HUES64 (cell line): Measurements from ENCODE around the gene RNF213.
"Not testable (repeated sequence)": the region's sequence is repeated elsewhere in the genome, so short reads cannot be mapped to it uniquely, and the experiment has no call there.

ENCODE experiments used
- H3K27ac ChIP-seq: 2 replicates; pipeline ENCODE4 v1.7.0; 2013; ENCODE audit warnings: low read depth, low read length, inconsistent platforms
- H3K27me3 ChIP-seq: 2 replicates; pipeline ENCODE4 v1.6.1; 2013; ENCODE audit warnings: mild to moderate bottlenecking, low read length; ENCODE audit not compliant: insufficient read depth
- H3K36me3 ChIP-seq: 2 replicates; pipeline ENCODE4 v1.6.1; 2013; ENCODE audit warnings: mild to moderate bottlenecking, low read length; ENCODE audit not compliant: insufficient read depth
- H3K4me1 ChIP-seq: 2 replicates; pipeline ENCODE4 v1.6.1; 2013; ENCODE audit warnings: mild to moderate bottlenecking, low read length, moderate library complexity; ENCODE audit not compliant: insufficient read depth
- H3K4me3 ChIP-seq: 2 replicates; pipeline ENCODE4 v1.5.1; 2013; ENCODE audit warnings: mild to moderate bottlenecking, low read length, moderate library complexity
- H3K9ac ChIP-seq: 2 replicates; pipeline ENCODE4 v1.6.1; 2013; ENCODE audit warnings: mild to moderate bottlenecking, low read depth, low read length
- H3K9me3 ChIP-seq: 2 replicates; pipeline ENCODE4 v1.6.1; 2013; ENCODE audit warnings: low read depth, low read length; ENCODE audit not compliant: insufficient read depth
- WGBS: fragments of 150-250, 120-280 bp; methylation state at CpG from one replicate; pipeline ENCODE4 v1.1.7; 2013; ENCODE audit warnings: missing lambda C conversion rate; 5-methylcytosine and 5-hydroxymethylcytosine counted together

The RNF213 gene

GRCh38 chr17:80274331-80274730, 13.7 kb downstream of the RNF213 start:
- no peaks in the 10 kb centered on the region for H3K27me3 ChIP-seq
- no peak overlapping the region for H3K9ac ChIP-seq
- H3K4me3 ChIP-seq = no peak overlapping the region
- H3K4me1 ChIP-seq = peaks cover 17% of the 10 kb centered on the region
- H3K27ac ChIP-seq = no peak overlapping the region
- H3K36me3 ChIP-seq = peaks cover 8% of the 10 kb centered on the region
- H3K9me3 ChIP-seq = no peaks in the 10 kb centered on the region
- 94% methylated on average over 8 of the region's 9 CpGs for WGBS

- H3K36me3 ChIP-seq = peaks cover 3% of the 10 kb centered on the region; the same call in 1 of the 2 replicates
- no peak overlapping the region for H3K4me3 ChIP-seq
- H3K27me3 ChIP-seq = no peaks in the 10 kb centered on the region
- no peaks in the 10 kb centered on the region for H3K9me3 ChIP-seq
- H3K4me1 ChIP-seq = peaks cover 11% of the 10 kb centered on the region
- H3K27ac ChIP-seq = no peak overlapping the region
- no peak overlapping the region for H3K9ac ChIP-seq
- WGBS = 92% methylated on average over 4 of the region's 4 CpGs
These were observed 14.3 kb downstream of the RNF213 start for GRCh38 chr17:80274871-80275449.

GRCh38 chr17:80275857-80276256, 15.2 kb downstream of the RNF213 start:
- H3K4me3 ChIP-seq, H3K4me1 ChIP-seq, H3K27ac ChIP-seq, H3K36me3 ChIP-seq, H3K27me3 ChIP-seq, H3K9ac ChIP-seq, H3K9me3 ChIP-seq: not testable (repeated sequence)
- 96% methylated on average over 6 of the region's 8 CpGs for WGBS

DNA sequence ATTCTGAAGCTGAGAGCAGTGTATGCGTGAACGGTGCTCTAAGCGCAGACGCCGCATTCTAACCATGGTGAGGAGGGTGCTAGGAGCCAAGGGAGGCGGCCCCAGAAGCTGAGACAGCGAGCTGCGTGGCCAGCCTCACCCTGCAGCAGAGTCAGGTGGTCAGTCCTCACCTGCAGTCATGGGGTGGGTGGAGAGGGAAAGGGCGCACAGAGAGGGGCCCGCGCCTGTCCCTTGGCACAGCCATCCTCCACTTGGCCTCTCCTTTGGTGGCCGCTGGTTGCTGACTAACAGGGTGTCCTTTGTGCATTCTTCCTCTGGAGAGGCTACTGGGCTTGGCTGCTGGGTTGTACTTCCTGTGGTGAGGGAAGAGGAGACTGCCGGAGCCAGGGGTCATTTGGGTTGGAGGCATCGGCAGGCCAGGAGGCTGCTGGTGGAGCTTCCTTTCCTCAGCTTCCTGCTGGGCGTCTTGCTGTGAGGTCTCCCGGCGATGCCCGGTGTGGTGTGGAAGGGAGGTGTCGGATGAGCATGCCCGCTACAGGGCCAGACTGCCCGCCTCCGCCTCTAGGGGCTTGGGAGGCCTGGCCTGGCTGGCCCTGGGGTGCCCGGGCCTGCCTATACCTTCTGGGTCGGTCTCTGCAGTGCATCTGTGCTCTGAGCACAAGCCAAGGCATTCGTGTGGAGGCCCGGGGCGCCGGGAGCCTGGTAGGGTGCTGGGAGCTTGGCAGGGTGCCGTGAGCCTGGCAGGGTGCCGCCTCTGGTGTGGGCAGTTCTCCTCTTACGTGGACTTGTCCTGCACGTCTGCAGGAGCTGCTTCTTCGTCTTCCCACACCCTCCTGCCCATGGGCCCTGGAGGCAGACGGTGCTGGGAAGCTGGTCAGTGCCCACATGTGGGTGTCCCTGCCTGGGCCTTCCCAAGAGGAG, 17.4 kb downstream of the RNF213 start:
- H3K4me3 ChIP-seq = no peak overlapping the region
- no peaks in the 10 kb centered on the region for H3K4me1 ChIP-seq
- H3K9ac ChIP-seq = no peak overlapping the region
- 92% methylated on average over 34 of the region's 34 CpGs for WGBS
- no peaks in the 10 kb centered on the region for H3K9me3 ChIP-seq
- H3K27ac ChIP-seq = no peak overlapping the region
- peaks cover 3% of the 10 kb centered on the region; the same call in 1 of the 2 replicates for H3K36me3 ChIP-seq
- H3K27me3 ChIP-seq = no peaks in the 10 kb centered on the region

DNA sequence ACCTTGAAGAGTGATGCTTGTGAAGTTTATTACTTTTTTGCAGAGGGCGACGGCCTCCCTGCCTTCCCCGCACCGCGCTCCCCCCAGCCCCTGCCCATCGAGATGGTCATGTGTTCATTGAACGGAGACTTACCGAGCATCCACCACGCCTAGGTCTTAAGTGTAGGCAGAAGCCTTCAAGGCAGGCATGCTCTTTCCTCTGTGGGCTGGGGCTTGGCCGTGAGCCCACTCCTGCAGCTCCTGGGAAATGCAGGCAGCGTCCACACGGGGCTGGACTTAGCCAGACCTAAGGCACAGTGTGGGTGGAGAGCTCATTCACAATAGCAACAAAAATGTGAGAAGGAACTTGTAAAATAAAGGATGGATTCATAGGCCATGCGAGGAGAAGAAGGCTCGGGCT, 19.2 kb downstream of the RNF213 start:
- no peaks in the 10 kb centered on the region for H3K9me3 ChIP-seq
- no peak overlapping the region for H3K27ac ChIP-seq
- H3K36me3 ChIP-seq = peaks cover 3% of the 10 kb centered on the region; the same call in 1 of the 2 replicates
- H3K9ac ChIP-seq = no peak overlapping the region
- no peak overlapping the region for H3K4me3 ChIP-seq
- H3K27me3 ChIP-seq = no peaks in the 10 kb centered on the region
- 96% methylated on average over 14 of the region's 14 CpGs for WGBS
- H3K4me1 ChIP-seq = 0 out of 2 replicates have a peak, but pooled peaks cover 3% of the 10 kb centered on the region

GRCh38 chr17:80281516-80281915, 20.9 kb downstream of the RNF213 start:
- 0 out of 2 replicates have a peak, but pooled peaks cover 3% of the 10 kb centered on the region for H3K4me1 ChIP-seq
- peaks cover 3% of the 10 kb centered on the region; the same call in 1 of the 2 replicates for H3K36me3 ChIP-seq
- H3K9ac ChIP-seq = no peak overlapping the region
- no peak overlapping the region for H3K27ac ChIP-seq
- no peaks in the 10 kb centered on the region for H3K27me3 ChIP-seq
- 88% methylated on average over 10 of the region's 10 CpGs for WGBS
- no peaks in the 10 kb centered on the region for H3K9me3 ChIP-seq
- H3K4me3 ChIP-seq = no peak overlapping the region

DNA sequence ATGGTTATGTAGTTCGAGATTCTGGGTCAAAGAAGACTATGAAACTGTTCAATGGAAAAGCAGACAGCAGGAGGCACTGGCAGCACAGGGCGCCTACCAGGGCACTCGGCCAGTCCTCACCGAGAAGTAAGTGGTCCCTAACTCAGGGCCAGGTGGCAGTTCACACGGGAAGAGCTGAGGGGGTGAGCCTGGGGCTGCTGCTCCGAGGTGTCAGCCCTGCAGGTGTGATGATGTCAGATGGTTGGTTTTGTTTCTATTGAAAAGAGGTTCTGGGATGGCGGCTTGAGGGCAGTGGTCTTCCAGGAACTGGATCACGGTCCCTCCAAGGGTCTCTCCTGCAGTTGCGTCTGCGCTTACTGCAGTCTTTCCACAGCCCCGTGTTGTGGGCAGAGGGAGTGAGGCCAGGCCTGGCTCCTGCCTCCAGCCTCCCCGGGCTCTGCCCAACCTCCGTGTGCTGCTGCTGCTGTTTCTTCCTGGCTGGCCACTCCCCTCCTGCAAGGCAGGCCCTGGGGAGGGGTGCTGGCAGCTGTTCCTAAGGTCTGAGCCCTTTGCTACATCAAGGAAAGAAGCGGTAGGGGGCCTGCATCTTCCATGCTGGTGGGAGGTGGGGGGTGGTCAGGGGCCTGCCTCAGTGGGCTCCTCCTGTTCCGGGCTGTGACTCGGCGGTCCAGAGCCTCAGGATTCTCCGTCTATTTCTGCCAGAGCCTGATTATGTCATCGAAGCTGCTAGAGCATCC, 22.6 kb downstream of the RNF213 start:
- no peaks in the 10 kb centered on the region for H3K9me3 ChIP-seq
- no peak overlapping the region for H3K27ac ChIP-seq
- H3K27me3 ChIP-seq = no peaks in the 10 kb centered on the region
- peaks cover 7% of the 10 kb centered on the region for H3K36me3 ChIP-seq
- H3K4me1 ChIP-seq = 0 out of 2 replicates have a peak, but pooled peaks cover 3% of the 10 kb centered on the region
- 81% methylated on average over 19 of the region's 19 CpGs for WGBS
- H3K4me3 ChIP-seq = no peak overlapping the region
- no peak overlapping the region for H3K9ac ChIP-seq

GRCh38 chr17:80284631-80285030, 24.0 kb downstream of the RNF213 start:
- Histone ChIP-seq H3K4me3 (no peak overlapping the region), H3K27me3 (no peaks in the 10 kb centered on the region), H3K36me3 (peaks cover 14% of the 10 kb centered on the region), H3K27ac (no peak overlapping the region), H3K9me3 (no peaks in the 10 kb centered on the region), H3K4me1 (0 out of 2 replicates have a peak, but pooled peaks cover 3% of the 10 kb centered on the region), H3K9ac (no peak overlapping the region)
- 68% methylated on average over 11 of the region's 11 CpGs for WGBS

DNA sequence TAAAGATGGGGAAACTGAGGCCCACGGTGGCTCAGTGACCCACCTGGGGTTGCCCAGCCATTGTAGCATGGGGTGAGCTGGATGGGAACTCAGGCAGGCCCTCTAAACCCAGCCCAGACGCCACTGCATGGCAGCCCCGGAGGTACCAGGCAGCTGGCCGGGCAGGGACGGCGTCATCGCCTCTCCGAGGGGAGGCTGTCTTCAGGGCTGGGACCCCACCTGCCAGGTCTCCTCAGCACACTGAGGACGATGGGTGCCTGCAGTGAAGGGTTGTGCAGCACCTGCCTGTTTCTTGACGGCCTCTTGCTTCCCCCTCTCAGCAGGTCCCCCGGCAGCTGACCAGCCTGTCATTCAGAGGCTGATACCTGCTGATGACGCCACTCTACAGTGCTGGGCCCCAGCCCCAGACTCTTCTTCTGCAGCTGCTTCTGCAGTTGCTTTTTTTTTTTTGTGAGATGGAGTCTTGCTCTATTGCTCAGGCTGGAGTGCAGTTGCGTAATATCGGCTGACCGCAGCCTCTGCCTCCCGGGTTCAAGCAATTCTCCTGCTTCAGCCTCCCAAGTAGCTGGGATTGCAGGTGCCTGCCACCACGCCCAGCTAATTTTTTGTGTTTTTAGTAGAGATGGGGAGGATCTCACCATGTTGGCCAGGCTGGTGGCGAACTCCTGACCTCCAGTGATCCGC, 24.7 kb downstream of the RNF213 start:
- H3K27ac ChIP-seq = no peak overlapping the region
- H3K9ac ChIP-seq = no peak overlapping the region
- H3K36me3 ChIP-seq = peaks cover 21% of the 10 kb centered on the region
- H3K4me1 ChIP-seq = 0 out of 2 replicates have a peak, but pooled peaks cover 3% of the 10 kb centered on the region
- 95% methylated on average over 19 of the region's 19 CpGs for WGBS
- H3K9me3 ChIP-seq = no peaks in the 10 kb centered on the region
- H3K4me3 ChIP-seq = no peak overlapping the region
- no peaks in the 10 kb centered on the region for H3K27me3 ChIP-seq

GRCh38 chr17:80286638-80286960, 25.9 kb downstream of the RNF213 start:
- WGBS = 92% methylated on average over 5 of the region's 5 CpGs
- Histone ChIP-seq H3K4me1 (0 out of 2 replicates have a peak, but pooled peaks cover 3% of the 10 kb centered on the region), H3K9me3 (no peaks in the 10 kb centered on the region), H3K9ac (no peak overlapping the region), H3K4me3 (no peak overlapping the region), H3K36me3 (peaks cover 33% of the 10 kb centered on the region), H3K27ac (no peak overlapping the region), H3K27me3 (no peaks in the 10 kb centered on the region)
